HCT116 (cell line): ENCODE data around the gene HMGXB4. TPM values are rescaled to one million over a fixed set of nuclear protein-coding genes. Genes with fewer than 3 reads are reported as not detected.
"Not testable (repeated sequence)": the region's sequence is repeated elsewhere in the genome, so short reads cannot be mapped to it uniquely, and the experiment has no call there.

ENCODE experiments used
- ATAC-seq: fragments of 200-7000 bp; cut with Tn5 transposase; 2 replicates; pipeline ENCODE4 v1.9.1; 2020; ENCODE audit warnings: mild to moderate bottlenecking, moderate library complexity
- BruUV-seq: library from RNA; stranded (reverse); fragments of 400-500 nt; replicated peaks from 2 replicates; lab custom pipeline; 2021; lab: Mats Ljungman, UMichigan
- CTCF ChIA-PET: fragments of 300-600 bp; sonication (Branson Sonifier 250); formaldehyde crosslinking; loops from one replicate; lab custom pipeline; 2021; ENCODE audit warnings: antibody characterized with exemption; lab: Charles Lee
- POLR2A ChIA-PET: fragments of 300-600, 350-600 bp; sonication (Branson Sonifier 250); formaldehyde crosslinking; loops from one replicate; lab custom pipeline; 2021; ENCODE audit warnings: antibody characterized with exemption; lab: Charles Lee
- RAD21 ChIA-PET, 2 experiments: fragments of 300-600 bp; sonication (Branson Sonifier 250); formaldehyde crosslinking; loops; one replicate each; lab custom pipeline; 2023; ENCODE audit warnings: low total read pairs in 2 of 2; ENCODE audit not compliant: uncharacterized antibody in 2 of 2, unreplicated experiment in 2 of 2, low non-redundant PET in 1 of 2; lab: Charles Lee
- DNase-seq: peaks from one replicate; pipeline ENCODE4 v3.0.0-alpha.2; 2010; ENCODE audit warnings: low read depth, low spot score
- H2AFZ ChIP-seq: fragments of 200-600 bp; shearing (Covaris generic), sonication (generic); 2 replicates; pipeline ENCODE4 v1.6.1; 2017; ENCODE audit warnings: low read depth, mixed run types, mixed read lengths, antibody characterized with exemption, low read length; ENCODE audit not compliant: poor library complexity, severe bottlenecking
- H3K27ac ChIP-seq: 2 replicates; pipeline ENCODE4 v1.5.1; 2012; ENCODE audit warnings: low read depth, low read length
- H3K27me3 ChIP-seq: fragments of 200-600 bp; sonication (generic); 2 replicates; pipeline ENCODE4 v1.6.1; 2016; ENCODE audit warnings: mixed run types, low read length, mixed read lengths; ENCODE audit not compliant: insufficient read depth
- H3K36me3 ChIP-seq, 2 experiments: fragments of 200-500 bp in 1 of 2; fragments of 200-600 bp in 1 of 2; sonication (Bioruptor generic) in 1 of 2; sonication (generic) in 1 of 2; 2 replicates each; pipeline versions ENCODE4 v1.5.1 to v1.6.1; 2014 to 2016; ENCODE audit warnings: low read length in 2 of 2, inconsistent platforms in 1 of 2, mixed read lengths in 1 of 2, mixed run types in 1 of 2; ENCODE audit not compliant: insufficient read depth in 2 of 2, control insufficient read depth in 1 of 2
- H3K4me1 ChIP-seq, 2 experiments: fragments of 200-600 bp in 1 of 2; sonication (generic) in 1 of 2; 2 replicates each; pipeline versions ENCODE4 v1.5.1 to v1.6.1; 2012 to 2017; ENCODE audit warnings: low read length in 2 of 2, inconsistent platforms in 1 of 2, mild to moderate bottlenecking in 1 of 2, mixed read lengths in 1 of 2, mixed run types in 1 of 2, moderate library complexity in 1 of 2; ENCODE audit not compliant: insufficient read depth in 2 of 2, control insufficient read depth in 1 of 2
- H3K4me2 ChIP-seq: fragments of 200-600 bp; sonication (generic); 2 replicates; pipeline ENCODE4 v1.6.1; 2017; ENCODE audit warnings: mixed run types, low read length, mixed read lengths
- H3K4me3 ChIP-seq, 2 experiments: fragments of 200-600 bp in 1 of 2; sonication (generic) in 1 of 2; replicated peaks in 1 of 2; 2 replicates each; pipeline ENCODE4 v1.5.1; 2011 to 2016; ENCODE audit warnings: low read length in 2 of 2, control low read depth in 1 of 2, low read depth in 1 of 2, mild to moderate bottlenecking in 1 of 2, mixed read lengths in 1 of 2, mixed run types in 1 of 2
- H3K79me2 ChIP-seq: fragments of 200-600 bp; sonication (generic); 2 replicates; pipeline ENCODE4 v1.6.1; 2017; ENCODE audit warnings: mild to moderate bottlenecking, mixed run types, low read length, moderate library complexity, mixed read lengths; ENCODE audit not compliant: insufficient read depth
- H3K9ac ChIP-seq: fragments of 200-600 bp; sonication (generic); 2 replicates; pipeline ENCODE4 v1.6.1; 2016; ENCODE audit warnings: low read length, mixed read lengths
- H3K9me2 ChIP-seq: fragments of 200-600 bp; sonication (generic), shearing (Covaris generic); 2 replicates; pipeline ENCODE4 v1.6.1; 2017; ENCODE audit warnings: mixed run types, mild to moderate bottlenecking, moderate library complexity; ENCODE audit not compliant: insufficient read depth
- H3K9me3 ChIP-seq, 2 experiments: fragments of 200-500 bp in 1 of 2; fragments of 200-600 bp in 1 of 2; sonication (Bioruptor generic) in 1 of 2; sonication (generic) in 1 of 2; 2 replicates each; pipeline ENCODE4 v1.6.1; 2014 to 2017; ENCODE audit warnings: low read length in 2 of 2, mixed read lengths in 2 of 2, inconsistent platforms in 1 of 2, low read depth in 1 of 2, mild to moderate bottlenecking in 1 of 2, mixed run types in 1 of 2, moderate library complexity in 1 of 2; ENCODE audit not compliant: control insufficient read depth in 1 of 2, insufficient read depth in 1 of 2
- H4K20me1 ChIP-seq: fragments of 200-600 bp; sonication (generic), shearing (Covaris generic); 2 replicates; pipeline ENCODE4 v1.6.1; 2017; ENCODE audit warnings: mixed run types, mild to moderate bottlenecking, moderate library complexity; ENCODE audit not compliant: insufficient read depth
- CBX3 ChIP-seq: IDR thresholded peaks from 2 replicates; pipeline ENCODE4 v1.6.1; 2012; ENCODE audit warnings: low read depth
- CEBPB ChIP-seq: IDR thresholded peaks from 2 replicates; pipeline ENCODE4 v1.6.1; 2012; ENCODE audit warnings: low read depth
- CTCF ChIP-seq, 3 experiments: fragments of 200-600 bp in 1 of 3; sonication (generic) in 1 of 3; IDR thresholded peaks in 2 of 3; conservative IDR thresholded peaks in 1 of 3; 2 replicates each; pipeline ENCODE4 v1.5.1; 2012 to 2017; ENCODE audit warnings: low read depth in 2 of 3, low read length in 2 of 3, antibody characterized with exemption in 1 of 3, borderline replicate concordance in 1 of 3, control low read depth in 1 of 3, mild to moderate bottlenecking in 1 of 3, mixed read lengths in 1 of 3, mixed run types in 1 of 3, moderate library complexity in 1 of 3; ENCODE audit not compliant: insufficient read depth in 1 of 3
- EGR1 ChIP-seq: IDR thresholded peaks from 2 replicates; pipeline ENCODE4 v1.6.1; 2012; ENCODE audit warnings: low read depth
- ELF1 ChIP-seq: IDR thresholded peaks from 2 replicates; pipeline ENCODE4 v1.6.1; 2012; ENCODE audit warnings: low read depth, borderline replicate concordance
- JUND ChIP-seq: IDR thresholded peaks from 2 replicates; pipeline ENCODE4 v1.6.1; 2012
- POLR2A ChIP-seq: IDR thresholded peaks from 2 replicates; pipeline ENCODE4 v1.7.0; 2011; ENCODE audit warnings: borderline replicate concordance; ENCODE audit not compliant: insufficient read depth, insufficient read length; ENCODE audit errors: extremely low read depth
- POLR2AphosphoS5 ChIP-seq: IDR thresholded peaks from 2 replicates; pipeline ENCODE4 v1.6.1; 2011; ENCODE audit warnings: mild to moderate bottlenecking, low read depth, low read length, moderate library complexity
- RAD21 ChIP-seq: IDR thresholded peaks from 2 replicates; pipeline ENCODE4 v1.6.1; 2012; ENCODE audit warnings: low read depth, mild to moderate bottlenecking
- SIN3A ChIP-seq: IDR thresholded peaks from 2 replicates; pipeline ENCODE4 v1.6.1; 2012; ENCODE audit warnings: low read depth
- SP1 ChIP-seq: IDR thresholded peaks from 2 replicates; pipeline ENCODE4 v1.6.1; 2012; ENCODE audit warnings: low read depth
- TCF7L2 ChIP-seq: IDR thresholded peaks from 2 replicates; pipeline ENCODE4 v1.7.0; 2011; ENCODE audit warnings: borderline replicate concordance, inconsistent platforms; ENCODE audit not compliant: insufficient read depth, insufficient read length; ENCODE audit errors: extremely low read depth
- ZFX ChIP-seq: fragments of 450-650 bp; IDR thresholded peaks from 2 replicates; pipeline ENCODE4 v1.6.1; 2017
- ZNF274 ChIP-seq: fragments of 200-500 bp; sonication (Bioruptor generic); IDR thresholded peaks from 2 replicates; pipeline ENCODE4 v1.6.1; 2014; ENCODE audit warnings: mild to moderate bottlenecking, low read depth, low read length, inconsistent platforms
- intact Hi-C: fragments of 100-400 bp; cut with micrococcal nuclease; formaldehyde crosslinking; loops from 2 replicates; pipeline ENCODE4 v1.10.0; 2022
- total RNA-seq: library from RNA; stranded (reverse); gene quantifications from one replicate; pipeline ENCODE4 v1.2.1, GENCODE V29; 2021; ENCODE audit not compliant: unreplicated experiment

The HMGXB4 gene
- total RNA-seq, 1 experiment from 2014 or later: 36.7 TPM

GRCh38 chr22:35230839-35231584 lies 26.3 kb upstream of the HMGXB4 start (continued):
- TF ChIP-seq ZNF274 (no peak), SP1 (no peak), ELF1 (no peak), CEBPB (no peak), ZFX (no peak), SIN3A (0 out of 2 replicates have a peak, but pooled peaks have one; percentile 37)

GRCh38 chr22:35231585-35232084 lies 25.7 kb upstream of the HMGXB4 start:
- peak; percentile 88 for TF ChIP-seq EGR1
- TF ChIP-seq RAD21: peak; percentile 74
- no peak for TF ChIP-seq ELF1
- no peak for TF ChIP-seq POLR2A
- TF ChIP-seq POLR2AphosphoS5: no peak
- no peak for TF ChIP-seq JUND
- peak; percentile 64 to 99 (median 98) for TF ChIP-seq CTCF (IDR thresholded peaks at IDR 0.05 in 2 of 3, conservative IDR thresholded peaks at IDR 0.05 in 1 of 3; ENCODE audit: borderline replicate concordance in 1 of 3, insufficient read depth in 1 of 3, low read depth in 2 of 3, low read length in 2 of 3)
- TF ChIP-seq SIN3A: no peak
- peak; percentile 34; the same call in 1 of the 2 replicates for TF ChIP-seq CBX3
- no peak for TF ChIP-seq TCF7L2
- no TSS peak for BruUV-seq
- H3K4me2 ChIP-seq: peak overlapping the region; percentile 78
- intact Hi-C loops: loop anchor here (2.0 to 10.0 kb wide), 3 partner anchors 75 to 1929 kb away; no protein-coding TSS in a partner anchor
- no peaks in the 10 kb centered on the region for H3K9me3 ChIP-seq
- DNase-seq: peak; percentile 85
- H2AFZ ChIP-seq: peak overlapping the region; percentile 82
- H3K27ac ChIP-seq: peak overlapping the region; percentile 28
- RAD21 ChIA-PET: interaction anchor here in 1 of 2 experiments (0.6 to 1.1 kb wide), 3 partner anchors 75 to 575 kb away, joined by 3 to 5 read pairs (median 3); no protein-coding TSS in a partner anchor
- no peaks in the 10 kb centered on the region for H4K20me1 ChIP-seq
- POLR2A ChIA-PET: interaction anchor here (0.8 to 1.6 kb wide), 4 partner anchors 9 to 75 kb away, joined by 3 to 5 read pairs (median 4); no protein-coding TSS in a partner anchor
- H3K79me2 ChIP-seq: peaks cover 28% of the 10 kb centered on the region; the same call in 1 of the 2 replicates
- ATAC-seq: peak; percentile 93
- no peaks in the 10 kb centered on the region for H3K9me2 ChIP-seq
- CTCF ChIA-PET: interaction anchor here (0.6 to 2.9 kb wide), 23 partner anchors 8 to 1327 kb away, joined by 3 to 33 read pairs (median 6); partner anchors contain the start of genes HMGXB4 and TOM1
- peaks cover 0 to 20% of the 10 kb centered on the region in 2 experiments; a peak in 2 of 4 replicates for H3K4me1 ChIP-seq
- no peaks in the 10 kb centered on the region for H3K27me3 ChIP-seq
- H3K36me3 ChIP-seq: no peaks in the 10 kb centered on the region
- no peak overlapping the region for H3K9ac ChIP-seq
- H3K4me3 ChIP-seq: peak overlapping the region; percentile 49 to 64

- ATAC-seq, H3K27ac ChIP-seq, DNase-seq, H3K27me3 ChIP-seq, H3K9ac ChIP-seq, H3K9me3 ChIP-seq, H2AFZ ChIP-seq, H3K4me3 ChIP-seq, H4K20me1 ChIP-seq, RAD21 ChIA-PET, H3K79me2 ChIP-seq, BruUV-seq, H3K9me2 ChIP-seq, H3K36me3 ChIP-seq, POLR2A ChIA-PET, H3K4me2 ChIP-seq, H3K4me1 ChIP-seq: not testable (repeated sequence)
- intact Hi-C loops: loop anchor here (10.0 kb wide), 1 partner anchor 194 kb away; no protein-coding TSS in a partner anchor
- CTCF ChIA-PET: interaction anchor here (2.0 kb wide), 1 partner anchor 7 kb away, joined by 7 read pairs; no protein-coding TSS in a partner anchor
Measured at GRCh38 chr22:35238749-35239148, 18.5 kb upstream of the HMGXB4 start.
